SK-N-SH treated with all-trans-retinoic acid at 6 μM for 48 hours (cell line): ENCODE measurements around the gene CYFIP1.

Experiments
- ARNTL ChIP-seq: fragments of 450-650 bp; formaldehyde crosslinking; IDR thresholded peaks from 2 replicates; pipeline ENCODE4 v1.5.0; 2020; ENCODE audit warnings: low read depth, mild to moderate bottlenecking, moderate library complexity, borderline replicate concordance
- CREB5 ChIP-seq: fragments of 250-450 bp; sonication (Bioruptor Pico); IDR thresholded peaks from 2 replicates; pipeline ENCODE4 v1.5.1; 2020; ENCODE audit warnings: low read depth, mild to moderate bottlenecking, moderate library complexity
- CSRNP3 ChIP-seq: fragments of 250-450 bp; sonication (Bioruptor Pico); IDR thresholded peaks from 2 replicates; pipeline ENCODE4 v1.5.1; 2021; ENCODE audit warnings: mild to moderate bottlenecking, moderate library complexity
- OSR1 ChIP-seq: fragments of 250-450 bp; sonication (Bioruptor Pico); IDR thresholded peaks from 2 replicates; pipeline ENCODE4 v1.8.0; 2022; ENCODE audit warnings: moderate library complexity, mild to moderate bottlenecking, inconsistent platforms
- PATZ1 ChIP-seq: fragments of 250-450 bp; sonication (Bioruptor Pico); IDR thresholded peaks from 2 replicates; pipeline ENCODE4 v1.8.0; 2020; ENCODE audit warnings: mild to moderate bottlenecking, moderate library complexity, borderline replicate concordance
- POU6F1 ChIP-seq: fragments of 250-450 bp; sonication (Bioruptor Pico); IDR thresholded peaks from 2 replicates; pipeline ENCODE4 v1.8.0; 2021; ENCODE audit warnings: low read depth, mild to moderate bottlenecking, moderate library complexity, borderline replicate concordance
- PPARA ChIP-seq: fragments of 250-450 bp; sonication (Bioruptor Pico); IDR thresholded peaks from 2 replicates; pipeline ENCODE4 v1.5.0; 2020; ENCODE audit warnings: mild to moderate bottlenecking, borderline replicate concordance
- RARB ChIP-seq: fragments of 250-450 bp; sonication (Bioruptor Pico); IDR thresholded peaks from 2 replicates; pipeline ENCODE4 v1.8.0; 2021; ENCODE audit warnings: mild to moderate bottlenecking, moderate library complexity
- SNAI2 ChIP-seq: fragments of 250-450 bp; sonication (Bioruptor Pico); IDR thresholded peaks from 2 replicates; pipeline ENCODE4 v1.5.0; 2020; ENCODE audit warnings: mild to moderate bottlenecking, moderate library complexity
- TCF4 ChIP-seq: fragments of 250-450 bp; sonication (Bioruptor Pico); IDR thresholded peaks from 2 replicates; pipeline ENCODE4 v1.8.0; 2021; ENCODE audit warnings: mild to moderate bottlenecking, moderate library complexity, borderline replicate concordance
- TOX ChIP-seq: fragments of 250-450 bp; sonication (Bioruptor Pico); IDR thresholded peaks from 2 replicates; pipeline ENCODE4 v1.8.0; 2021; ENCODE audit warnings: mild to moderate bottlenecking, moderate library complexity, borderline replicate concordance

- TF ChIP-seq CREB5 (CRISPR knock-in tag) (no peak), ARNTL (CRISPR knock-in tag) (no peak), CSRNP3 (CRISPR knock-in tag) (no peak), RARB (CRISPR knock-in tag) (no peak), OSR1 (CRISPR knock-in tag) (no peak), PATZ1 (CRISPR knock-in tag) (no peak), SNAI2 (CRISPR knock-in tag) (no peak), TCF4 (CRISPR knock-in tag) (no peak), PPARA (no peak), TOX (CRISPR knock-in tag) (no peak), POU6F1 (no peak)
These were observed 52.4 kb downstream of the CYFIP1 start for GRCh38 chr15:22927761-22928160.
